RWPE2 (cell line): ENCODE data around the gene SETD5.

ENCODE experiments used
- ATAC-seq: fragments of 200-7000 bp; cut with Tn5 transposase; 3 replicates; pipeline ENCODE4 v1.9.1; 2021; ENCODE audit warnings: low read depth
- DNase-seq: peaks from one replicate; pipeline ENCODE4 v3.0.0-alpha.2; 2020; ENCODE audit warnings: low spot score
- H3K27ac ChIP-seq: fragments of 450-650 bp; 2 replicates; pipeline ENCODE4 v1.5.1; 2017; ENCODE audit warnings: mild to moderate bottlenecking; ENCODE audit not compliant: poor library complexity, severe bottlenecking
- H3K27me3 ChIP-seq: fragments of 250-450 bp; sonication (Bioruptor Pico); 2 replicates; pipeline ENCODE4 v1.5.1; 2021; ENCODE audit warnings: mild to moderate bottlenecking, moderate library complexity; ENCODE audit not compliant: insufficient read depth, poor library complexity, severe bottlenecking
- H3K36me3 ChIP-seq: fragments of 250-450 bp; sonication (Bioruptor Pico); 2 replicates; pipeline ENCODE4 v1.5.1; 2020; ENCODE audit warnings: low read depth, mild to moderate bottlenecking, moderate library complexity
- H3K4me1 ChIP-seq: fragments of 250-450 bp; sonication (Bioruptor Pico); 2 replicates; pipeline ENCODE4 v1.5.1; 2021; ENCODE audit warnings: mild to moderate bottlenecking, moderate library complexity; ENCODE audit not compliant: insufficient read depth, poor library complexity, severe bottlenecking
- H3K4me3 ChIP-seq: fragments of 250-450 bp; sonication (Bioruptor Pico); 2 replicates; pipeline ENCODE4 v1.5.1; 2021; ENCODE audit warnings: mild to moderate bottlenecking, moderate library complexity; ENCODE audit not compliant: severe bottlenecking
- H3K9me3 ChIP-seq: fragments of 250-450 bp; sonication (Bioruptor Pico); 2 replicates; pipeline ENCODE4 v1.5.1; 2021; ENCODE audit warnings: mild to moderate bottlenecking, moderate library complexity; ENCODE audit not compliant: severe bottlenecking
- TF ChIP-seq, protein P1 (sequence below): fragments of 450-650 bp; IDR thresholded peaks from one replicate; pipeline ENCODE4 v1.5.1; 2017; ENCODE audit warnings: mild to moderate bottlenecking, moderate library complexity; ENCODE audit not compliant: poor library complexity, severe bottlenecking

SETD5 gene

DNA sequence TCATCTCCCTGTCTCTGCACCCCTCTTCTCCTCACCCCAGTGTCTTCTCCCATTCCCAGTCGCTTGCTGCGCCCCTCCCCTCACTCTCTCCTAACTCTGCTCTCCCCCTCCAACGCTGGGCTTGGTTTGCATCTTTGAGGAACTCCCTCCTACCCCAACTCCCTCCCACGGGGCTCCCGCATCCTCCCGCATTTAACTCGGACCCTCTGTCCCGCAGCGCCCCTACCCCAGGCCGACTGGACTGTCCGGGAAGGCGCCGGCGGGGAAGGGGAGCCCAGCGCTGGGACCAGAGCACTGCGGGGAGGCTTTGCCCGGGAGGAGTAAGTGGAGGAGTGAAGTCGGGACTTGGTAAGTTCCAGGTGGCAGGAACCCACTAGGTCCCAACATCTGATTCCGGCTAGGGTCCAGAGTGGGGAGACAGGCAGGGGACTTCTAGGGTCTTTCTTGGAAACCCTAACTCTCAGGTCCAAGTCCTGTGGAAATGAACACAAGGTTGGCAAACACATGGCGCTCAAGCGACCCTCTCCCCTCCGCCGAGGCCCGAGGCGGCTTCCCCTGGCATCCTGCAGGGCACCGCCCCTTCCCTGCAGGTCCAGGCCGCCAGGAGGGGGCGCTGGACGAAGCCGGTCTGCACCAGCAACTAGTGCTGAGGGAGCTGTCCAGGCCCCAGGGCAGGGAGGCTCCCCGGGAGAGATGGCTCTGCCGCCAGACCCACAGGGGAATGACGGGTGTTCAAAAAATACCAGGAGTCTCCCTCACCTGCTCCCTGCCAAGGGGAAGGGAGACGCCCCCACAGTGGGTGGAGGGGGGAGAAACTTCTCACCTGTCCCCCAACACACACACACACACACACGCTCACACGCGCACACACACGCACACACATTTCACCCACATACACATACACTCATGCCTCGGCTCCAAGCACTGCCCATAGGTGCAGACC lies 103.0 kb downstream of the SETD5 start:
- H3K27me3 ChIP-seq: no peaks in the 10 kb centered on the region
- DNase-seq (no peak), ATAC-seq (peak; percentile 37; the same call in 2 of the 3 replicates)
- H3K27ac ChIP-seq: no peak overlapping the region
- H3K4me1 ChIP-seq: peaks cover 9% of the 10 kb centered on the region
- no peaks in the 10 kb centered on the region for H3K9me3 ChIP-seq
- TF ChIP-seq, protein P1, sequence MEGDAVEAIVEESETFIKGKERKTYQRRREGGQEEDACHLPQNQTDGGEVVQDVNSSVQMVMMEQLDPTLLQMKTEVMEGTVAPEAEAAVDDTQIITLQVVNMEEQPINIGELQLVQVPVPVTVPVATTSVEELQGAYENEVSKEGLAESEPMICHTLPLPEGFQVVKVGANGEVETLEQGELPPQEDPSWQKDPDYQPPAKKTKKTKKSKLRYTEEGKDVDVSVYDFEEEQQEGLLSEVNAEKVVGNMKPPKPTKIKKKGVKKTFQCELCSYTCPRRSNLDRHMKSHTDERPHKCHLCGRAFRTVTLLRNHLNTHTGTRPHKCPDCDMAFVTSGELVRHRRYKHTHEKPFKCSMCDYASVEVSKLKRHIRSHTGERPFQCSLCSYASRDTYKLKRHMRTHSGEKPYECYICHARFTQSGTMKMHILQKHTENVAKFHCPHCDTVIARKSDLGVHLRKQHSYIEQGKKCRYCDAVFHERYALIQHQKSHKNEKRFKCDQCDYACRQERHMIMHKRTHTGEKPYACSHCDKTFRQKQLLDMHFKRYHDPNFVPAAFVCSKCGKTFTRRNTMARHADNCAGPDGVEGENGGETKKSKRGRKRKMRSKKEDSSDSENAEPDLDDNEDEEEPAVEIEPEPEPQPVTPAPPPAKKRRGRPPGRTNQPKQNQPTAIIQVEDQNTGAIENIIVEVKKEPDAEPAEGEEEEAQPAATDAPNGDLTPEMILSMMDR: peak; percentile 33
- no peaks in the 10 kb centered on the region for H3K36me3 ChIP-seq
- H3K4me3 ChIP-seq: no peak overlapping the region

DNA sequence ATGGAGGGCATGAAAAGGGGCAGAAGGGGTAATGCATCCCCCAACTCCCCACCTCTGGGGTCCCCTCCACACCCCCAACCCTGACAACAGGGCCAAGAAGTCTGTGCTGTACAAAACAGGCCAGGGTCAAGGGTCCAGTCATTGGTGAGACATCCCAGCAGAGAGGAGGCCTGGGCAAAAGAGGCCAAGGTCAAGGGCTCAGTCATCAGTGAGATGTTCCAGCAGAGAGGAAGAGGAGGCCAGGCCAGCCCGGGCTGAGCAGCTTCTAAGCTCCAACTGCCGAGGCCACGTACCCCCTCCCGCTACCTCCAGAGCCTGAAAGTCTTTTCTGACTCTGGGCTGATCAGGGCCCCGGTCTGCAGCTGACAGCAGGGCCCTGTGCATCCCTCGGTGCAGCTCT lies 103.8 kb downstream of the SETD5 start:
- H3K4me1 ChIP-seq: peaks cover 9% of the 10 kb centered on the region
- no peak for ATAC-seq

DNA sequence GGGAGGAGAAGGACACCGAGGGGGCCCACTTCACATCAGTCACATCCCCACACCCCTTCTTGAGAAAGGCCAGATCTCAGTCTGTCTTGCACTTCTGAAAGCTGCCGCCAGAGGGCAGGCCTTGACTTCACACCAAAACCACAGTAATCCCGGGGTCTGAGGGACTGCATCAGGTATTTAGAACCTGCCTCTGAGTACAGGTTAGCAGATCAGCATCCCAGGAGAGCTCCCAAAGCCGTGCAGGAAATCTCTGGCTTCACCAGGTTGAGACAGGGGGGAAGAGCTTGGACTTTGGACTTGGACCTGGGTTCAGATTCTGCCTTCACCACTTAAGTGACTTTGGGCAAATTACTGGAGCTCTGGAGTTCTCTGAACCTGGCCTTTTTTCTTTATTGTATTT lies 105.9 kb downstream of the SETD5 start:
- Histone ChIP-seq H3K4me3 (no peak overlapping the region), H3K27ac (no peak overlapping the region), H3K4me1 (peaks cover 4% of the 10 kb centered on the region), H3K9me3 (no peaks in the 10 kb centered on the region), H3K27me3 (peaks cover 3% of the 10 kb centered on the region), H3K36me3 (no peaks in the 10 kb centered on the region)
- DNase-seq (no peak), ATAC-seq (peak; percentile 57; the same call in 2 of the 3 replicates)
- TF ChIP-seq, protein P1: peak; percentile 89

More for the DNA sequence above, 103.8 kb downstream of the SETD5 start:
- Histone ChIP-seq H3K4me3 (no peak overlapping the region), H3K36me3 (no peaks in the 10 kb centered on the region), H3K27me3 (no peaks in the 10 kb centered on the region), H3K9me3 (no peaks in the 10 kb centered on the region), H3K27ac (no peak overlapping the region)
- no peak for DNase-seq
- TF ChIP-seq, protein P1: no peak

DNA sequence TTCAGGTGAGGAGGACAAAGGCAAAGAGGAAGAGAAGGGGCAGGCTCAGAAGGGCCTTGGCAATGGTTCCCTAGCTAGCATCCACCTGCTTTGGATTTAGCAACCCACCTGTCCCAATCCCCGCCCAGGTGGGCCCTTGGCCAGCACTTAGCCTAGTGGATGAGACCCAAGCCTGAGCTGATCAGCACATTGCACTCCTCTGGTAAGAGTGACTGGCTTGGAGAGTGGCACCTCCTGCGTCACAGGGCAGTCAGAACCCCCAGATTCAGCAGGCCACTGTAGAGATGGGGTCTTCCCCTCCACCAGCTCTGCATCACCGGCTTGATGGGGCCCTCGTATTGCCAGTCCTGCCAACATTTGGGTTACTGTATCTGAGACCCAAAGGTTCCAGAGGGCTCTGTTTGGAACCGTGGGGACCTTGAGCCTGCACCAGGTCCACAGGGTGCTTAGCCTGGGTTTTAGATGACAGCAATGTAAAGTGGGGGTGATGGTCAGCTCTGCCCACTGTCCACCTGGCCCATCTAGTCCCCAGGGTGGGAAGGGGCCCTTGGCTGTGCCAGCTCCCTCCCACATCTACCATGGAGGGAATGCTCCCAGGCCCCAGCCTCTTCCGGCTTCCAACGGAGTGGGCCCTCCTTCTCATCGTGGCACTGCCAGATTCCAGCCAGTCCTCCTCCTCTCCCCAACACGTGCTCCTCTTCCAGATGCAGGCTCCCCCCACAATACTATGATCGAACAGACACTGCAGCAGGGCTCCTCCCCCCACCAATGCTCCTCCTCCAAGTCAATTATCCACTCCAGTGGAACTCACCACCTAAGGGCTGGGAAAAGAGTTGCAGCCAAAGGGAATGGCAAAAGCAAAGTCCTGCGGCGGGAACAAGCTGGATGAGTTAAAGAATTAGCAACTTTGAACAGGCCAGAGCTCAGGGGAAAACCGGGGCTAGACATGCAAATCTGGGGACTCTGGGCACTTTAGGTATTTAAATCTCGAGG lies 110.5 kb downstream of the SETD5 start:
- no peaks in the 10 kb centered on the region for H3K4me1 ChIP-seq
- H3K36me3 ChIP-seq: no peaks in the 10 kb centered on the region
- peaks cover 12% of the 10 kb centered on the region for H3K27me3 ChIP-seq
- ATAC-seq (no peak), DNase-seq (no peak)
- no peak overlapping the region for H3K4me3 ChIP-seq
- no peak overlapping the region for H3K27ac ChIP-seq
- H3K9me3 ChIP-seq: no peaks in the 10 kb centered on the region
- TF ChIP-seq, protein P1: no peak
